Stomach (tissue), 4 donors: ENCODE measurements around the gene EPHB6.

ENCODE experiments used
- POLR2AphosphoS5 ChIP-seq, 3 donors: sonication (generic); formaldehyde crosslinking; IDR thresholded peaks; one replicate each; pipeline ENCODE4 v1.6.1; 2016; ENCODE audit warnings: antibody characterized with exemption in 3 of 3
- TF ChIP-seq, protein P1 (sequence below), 7 experiments: fragments of 450-650 bp in 4 of 7; fragments of 200-600 bp in 3 of 7; sonication (generic) in 3 of 7; IDR thresholded peaks; one replicate each; pipeline ENCODE4 v1.5.1; 2016 to 2019; ENCODE audit warnings: antibody characterized with exemption in 7 of 7, control low read depth in 2 of 7, mild to moderate bottlenecking in 1 of 7

DNA sequence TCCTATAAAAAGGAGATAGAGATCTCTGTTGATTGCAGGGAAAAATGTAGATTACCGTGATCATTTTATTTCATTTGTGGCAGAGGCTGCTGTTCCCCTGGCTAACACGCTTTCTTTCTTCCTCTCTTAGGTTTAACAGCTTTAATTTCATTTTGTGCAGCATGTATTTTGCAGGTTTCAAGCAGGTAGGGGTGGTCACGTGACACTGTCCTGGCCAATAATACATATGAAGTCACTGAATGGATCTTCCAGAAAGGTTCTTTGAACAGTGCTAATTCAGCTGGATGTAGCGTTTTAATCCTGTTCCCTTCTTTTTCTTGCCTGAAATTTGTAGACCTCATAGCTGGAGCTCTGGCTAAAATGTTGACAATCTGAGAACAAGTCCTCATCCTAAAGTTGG lies 3.6 kb upstream of the EPHB6 start:
- TF ChIP-seq, protein P1, sequence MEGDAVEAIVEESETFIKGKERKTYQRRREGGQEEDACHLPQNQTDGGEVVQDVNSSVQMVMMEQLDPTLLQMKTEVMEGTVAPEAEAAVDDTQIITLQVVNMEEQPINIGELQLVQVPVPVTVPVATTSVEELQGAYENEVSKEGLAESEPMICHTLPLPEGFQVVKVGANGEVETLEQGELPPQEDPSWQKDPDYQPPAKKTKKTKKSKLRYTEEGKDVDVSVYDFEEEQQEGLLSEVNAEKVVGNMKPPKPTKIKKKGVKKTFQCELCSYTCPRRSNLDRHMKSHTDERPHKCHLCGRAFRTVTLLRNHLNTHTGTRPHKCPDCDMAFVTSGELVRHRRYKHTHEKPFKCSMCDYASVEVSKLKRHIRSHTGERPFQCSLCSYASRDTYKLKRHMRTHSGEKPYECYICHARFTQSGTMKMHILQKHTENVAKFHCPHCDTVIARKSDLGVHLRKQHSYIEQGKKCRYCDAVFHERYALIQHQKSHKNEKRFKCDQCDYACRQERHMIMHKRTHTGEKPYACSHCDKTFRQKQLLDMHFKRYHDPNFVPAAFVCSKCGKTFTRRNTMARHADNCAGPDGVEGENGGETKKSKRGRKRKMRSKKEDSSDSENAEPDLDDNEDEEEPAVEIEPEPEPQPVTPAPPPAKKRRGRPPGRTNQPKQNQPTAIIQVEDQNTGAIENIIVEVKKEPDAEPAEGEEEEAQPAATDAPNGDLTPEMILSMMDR (IDR thresholded peaks at IDR 0.05), result no peak
- TF ChIP-seq POLR2AphosphoS5 (IDR thresholded peaks at IDR 0.05), result no peak
